ENCODE results near the gene NGEF.
"Not testable (repeated sequence)": the region's sequence is repeated elsewhere in the genome, so short reads cannot be mapped to it uniquely, and the experiment has no call there.

Gene NGEF

DNA sequence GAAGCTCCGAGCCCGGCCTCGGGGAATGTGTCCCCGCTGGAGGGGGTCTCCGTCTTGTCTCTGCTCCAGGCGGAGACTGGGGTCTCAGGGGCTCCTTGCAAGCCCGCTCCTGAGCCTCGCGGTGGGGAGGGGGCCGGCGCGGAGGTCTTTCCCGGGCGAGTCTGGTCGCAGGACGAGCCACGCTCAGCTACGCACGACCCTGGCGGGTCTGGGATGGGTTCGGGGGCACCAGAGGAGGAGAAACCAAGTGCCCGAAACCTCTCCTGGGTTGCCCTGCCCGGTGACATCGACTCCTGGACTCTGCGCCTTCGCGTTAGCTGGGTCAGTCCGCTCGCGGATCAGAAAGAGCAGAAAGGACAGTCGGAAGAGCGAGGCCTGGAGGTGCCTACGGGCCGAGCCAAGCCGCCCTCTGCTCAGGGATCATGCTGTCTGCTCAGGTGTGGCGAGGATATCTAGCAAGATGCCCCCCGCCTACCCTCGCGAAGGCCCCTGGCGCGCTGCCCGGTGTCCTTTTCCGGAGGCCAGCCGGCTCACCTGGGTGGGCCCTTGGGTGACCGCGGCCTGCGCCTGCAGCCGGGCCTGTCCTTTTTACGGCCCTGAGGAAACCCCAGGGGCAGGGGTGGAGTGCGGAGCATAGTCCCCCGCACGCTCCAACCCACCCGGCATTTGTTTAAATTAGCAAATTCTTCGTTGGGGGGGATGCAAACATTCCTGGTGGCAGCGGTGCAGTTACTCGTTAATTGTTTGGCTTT is 84.3 kb downstream of the NGEF start:
- DNase-seq (ENCODE audit: low read depth in 2 of 2), result no peak

DNA sequence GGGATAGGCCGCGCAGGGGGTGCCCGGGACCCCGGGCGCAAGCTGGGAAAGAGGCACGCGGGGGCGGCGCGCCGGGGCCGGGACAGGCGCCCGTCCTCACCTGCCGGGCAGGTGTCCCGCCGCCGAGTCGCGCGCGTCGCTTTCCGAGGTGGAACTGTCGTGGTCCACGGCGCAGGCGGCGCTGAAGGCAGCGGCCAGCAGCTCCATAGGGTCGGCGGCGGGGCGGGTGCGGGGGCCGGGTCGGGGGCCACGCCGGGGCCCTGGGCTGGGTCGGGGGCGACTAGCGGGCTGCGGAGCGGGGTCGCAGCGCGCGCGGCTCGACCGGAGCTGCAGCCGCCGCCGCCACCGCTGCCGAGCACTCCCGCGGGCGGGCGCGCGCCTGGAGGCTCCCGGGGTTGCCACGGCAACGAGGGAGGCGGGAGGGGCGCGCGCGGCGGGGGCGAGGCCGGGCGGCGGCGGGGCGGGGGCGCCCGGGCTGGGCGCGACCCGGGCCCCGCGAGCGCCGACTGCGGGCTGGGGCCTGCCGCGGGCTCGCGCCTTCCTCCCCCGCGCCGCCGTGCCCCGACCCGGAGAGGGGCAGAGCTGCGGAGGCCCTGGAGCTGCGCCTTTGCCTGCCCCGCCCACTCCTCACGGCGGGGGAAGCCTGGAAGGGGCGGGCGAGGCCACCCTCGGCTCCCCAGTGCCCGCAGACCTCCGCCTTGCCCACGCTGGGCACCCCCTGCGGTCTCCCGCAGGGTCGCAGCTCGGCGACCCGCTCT is 85.1 kb downstream of the NGEF start:
- no peak for DNase-seq (ENCODE audit: low read depth in 2 of 2)

DNA sequence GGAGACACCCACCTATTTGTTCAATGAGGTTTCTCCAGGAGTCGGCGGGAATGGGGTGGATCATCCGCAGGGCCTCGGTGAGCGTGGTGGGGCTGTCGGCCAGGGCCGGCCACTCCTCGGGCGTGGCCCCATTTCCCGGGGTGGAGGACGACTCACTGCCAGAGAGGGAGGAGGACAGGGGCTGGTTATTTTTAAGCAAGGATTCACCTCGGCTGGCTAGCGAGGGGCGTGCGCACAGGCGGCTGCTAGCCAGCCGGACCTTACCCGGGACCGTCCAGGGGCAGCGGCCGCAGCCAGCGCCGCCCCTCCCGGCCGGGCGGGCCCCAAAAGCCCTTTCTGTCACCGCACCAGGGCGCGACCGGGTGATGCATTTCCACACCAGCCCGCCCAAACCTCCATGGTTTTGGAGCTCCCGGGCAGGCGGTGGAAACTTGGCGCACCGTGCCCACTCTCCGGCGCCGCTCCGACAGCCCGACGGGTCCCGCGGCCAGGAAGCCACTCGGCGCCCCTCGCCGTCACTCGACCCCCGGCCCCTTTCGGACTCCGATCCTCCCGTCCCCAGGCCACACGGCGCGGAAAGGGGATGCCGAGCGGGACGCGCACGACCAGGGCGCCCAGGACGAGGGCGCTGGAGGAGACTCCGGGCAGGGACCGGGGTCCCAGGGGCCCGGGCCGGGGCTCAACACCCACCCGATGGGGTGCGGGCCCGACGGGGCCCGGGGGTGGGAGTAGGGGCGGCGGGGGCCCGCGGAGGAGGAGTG is 85.8 kb downstream of the NGEF start:
- DNase-seq (ENCODE audit: low read depth in 2 of 2), result no peak

DNA sequence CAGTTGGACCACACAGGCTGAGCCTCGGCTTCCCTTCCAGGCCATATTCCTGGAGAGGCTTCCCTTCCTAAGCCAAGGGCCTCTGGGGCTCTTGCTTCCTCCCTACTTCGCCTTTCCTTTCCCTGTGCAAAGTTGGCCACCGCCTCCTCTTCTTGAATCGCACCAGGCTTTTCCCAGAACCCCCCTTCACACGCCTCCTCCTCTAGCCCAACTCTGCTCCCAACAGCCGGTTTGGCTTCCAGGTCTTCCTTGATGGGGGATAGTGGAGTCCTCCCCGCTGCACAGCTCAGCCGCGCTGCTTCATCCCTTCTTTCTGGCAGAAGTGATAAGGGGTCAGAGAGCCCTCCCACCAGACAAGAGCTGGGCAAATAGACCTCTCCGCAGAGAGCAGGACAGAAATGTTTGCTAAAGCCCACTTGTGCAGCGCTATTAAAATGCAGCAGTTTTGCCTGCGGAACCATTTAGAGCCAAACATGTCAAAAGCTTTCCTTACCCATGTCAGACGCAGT is 86.6 kb downstream of the NGEF start:
- no peak for DNase-seq (ENCODE audit: low read depth in 2 of 2)

DNA sequence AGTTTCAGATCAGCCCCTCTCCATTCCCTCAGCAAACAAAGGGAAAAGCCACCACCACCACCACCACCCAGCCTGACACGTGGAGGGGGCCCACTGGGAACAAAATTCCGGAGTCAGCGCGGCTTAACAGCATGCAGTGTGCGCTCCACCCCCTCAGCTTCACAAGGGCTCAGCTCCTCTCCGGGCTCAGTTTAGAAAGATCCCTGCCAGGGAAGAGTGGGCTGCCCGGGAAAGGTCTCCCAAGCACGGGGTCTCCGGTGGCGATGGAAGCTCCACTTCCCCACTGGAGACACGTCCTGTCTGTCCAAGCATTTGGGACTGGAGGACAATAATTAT is 87.3 kb downstream of the NGEF start:
- no peak for DNase-seq (ENCODE audit: low read depth in 2 of 2)

DNA sequence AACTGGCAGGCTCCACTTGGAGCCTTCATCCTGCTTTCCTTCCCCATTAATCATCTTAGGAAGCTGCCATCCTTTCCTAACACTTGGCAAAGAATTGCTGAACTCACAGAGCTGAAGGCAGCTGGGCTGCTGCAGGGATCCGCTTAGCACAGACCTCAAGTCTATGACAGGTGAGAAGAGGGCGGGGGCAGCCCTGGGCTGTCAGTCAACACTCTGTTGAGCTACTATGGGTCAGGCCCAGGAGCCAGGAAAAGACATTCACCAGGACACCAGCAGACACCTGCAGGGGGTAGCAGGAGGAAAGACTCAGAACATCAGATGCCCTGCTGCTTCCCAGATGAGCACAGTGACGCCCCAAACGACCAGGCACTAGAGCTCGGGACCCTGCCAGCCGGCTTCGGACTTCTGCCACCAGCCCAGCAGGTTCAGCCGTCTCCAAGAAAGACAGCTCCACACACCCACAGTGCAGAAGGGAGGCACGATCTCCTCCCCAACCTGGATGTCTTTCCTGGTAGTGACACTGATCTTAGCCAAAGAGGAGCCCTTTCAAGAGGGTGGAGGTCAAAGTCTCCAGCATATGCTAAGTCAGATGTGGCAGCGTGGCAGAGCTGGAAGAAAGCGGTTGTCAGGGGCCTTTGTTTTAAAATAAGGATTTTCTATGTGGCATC is 87.8 kb downstream of the NGEF start:
- no peak for DNase-seq (ENCODE audit: low read depth in 2 of 2)

DNA sequence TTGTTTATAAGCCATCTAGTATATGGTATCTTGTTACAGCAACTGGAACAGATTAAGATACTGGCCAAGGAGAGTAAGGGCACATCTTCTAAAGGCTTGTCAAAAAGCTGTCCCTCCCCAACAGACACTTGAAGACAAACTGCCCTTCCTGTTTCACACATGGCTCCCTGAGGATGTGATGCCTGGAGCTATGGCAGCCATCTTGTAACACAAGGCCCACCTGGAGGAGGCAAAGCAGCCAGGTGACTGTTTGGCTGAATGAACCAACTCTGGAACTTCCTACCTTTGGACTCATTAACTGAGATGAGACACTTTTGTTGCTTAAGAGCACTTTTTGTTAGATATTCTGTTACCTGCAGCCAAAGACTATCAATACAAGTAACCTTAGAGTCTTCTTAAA is 88.6 kb downstream of the NGEF start:
- DNase-seq (ENCODE audit: low read depth in 2 of 2), result no peak

DNA sequence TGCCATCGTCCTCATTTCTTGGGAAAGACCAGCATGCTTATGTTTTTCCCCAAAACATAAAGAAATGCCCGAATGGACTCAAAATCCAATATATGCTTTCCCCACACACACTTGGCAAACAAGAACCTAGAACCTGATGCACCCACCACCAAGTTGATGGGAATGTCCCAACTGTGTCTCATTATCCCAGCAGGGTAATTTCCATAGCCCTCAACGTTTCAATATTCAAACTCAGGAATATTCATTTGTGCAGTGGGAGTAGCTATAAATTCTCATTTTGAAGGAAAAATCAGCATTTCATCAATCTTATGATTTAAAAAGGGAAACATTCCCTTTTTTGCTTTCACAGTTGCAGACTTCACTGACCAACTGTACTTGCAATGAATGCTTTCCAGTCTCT is 92.3 kb downstream of the NGEF start:
- DNase-seq (ENCODE audit: low read depth in 2 of 2), result no peak

DNA sequence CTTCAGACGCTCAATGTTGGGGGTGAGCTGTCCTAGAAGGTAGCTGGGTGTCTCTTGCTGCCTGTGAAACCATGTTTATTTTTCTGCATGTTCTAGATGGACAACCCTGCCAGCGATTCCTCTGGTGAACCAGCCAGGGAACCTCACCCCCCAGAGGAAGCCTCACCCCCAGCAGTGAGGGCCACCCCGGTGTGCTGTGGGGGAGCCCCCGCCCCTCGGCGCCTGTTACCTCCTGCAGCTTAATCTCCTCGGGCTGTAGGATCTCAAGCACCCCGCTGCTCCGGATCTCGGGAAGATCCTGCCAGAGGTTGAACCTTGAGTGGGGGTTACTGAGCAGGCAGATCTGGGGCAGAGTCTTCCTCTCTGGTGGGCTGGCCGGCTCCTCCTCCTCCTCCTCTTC is 93.0 kb downstream of the NGEF start:
- no peak for DNase-seq (ENCODE audit: low read depth in 2 of 2)

DNA sequence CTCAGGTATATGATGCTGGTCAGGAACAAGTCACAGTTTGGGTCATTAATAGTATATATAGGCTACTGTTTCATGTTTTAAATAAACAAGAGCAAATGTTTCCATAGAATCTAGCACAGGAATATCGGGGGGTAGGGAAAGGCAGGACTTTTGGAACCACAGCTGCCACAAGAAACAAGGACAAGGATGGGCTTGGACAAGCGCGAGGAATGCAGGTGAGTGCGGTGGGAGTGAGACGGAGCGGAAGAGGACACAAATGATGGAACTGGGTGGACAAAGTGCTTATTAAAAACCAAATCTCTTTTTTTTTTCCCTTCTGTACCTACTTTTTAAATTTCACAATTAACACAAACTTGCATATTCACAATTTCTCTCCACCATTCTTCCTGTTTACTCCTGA is 93.9 kb downstream of the NGEF start:
- DNase-seq (ENCODE audit: low read depth in 2 of 2), result no peak

DNA sequence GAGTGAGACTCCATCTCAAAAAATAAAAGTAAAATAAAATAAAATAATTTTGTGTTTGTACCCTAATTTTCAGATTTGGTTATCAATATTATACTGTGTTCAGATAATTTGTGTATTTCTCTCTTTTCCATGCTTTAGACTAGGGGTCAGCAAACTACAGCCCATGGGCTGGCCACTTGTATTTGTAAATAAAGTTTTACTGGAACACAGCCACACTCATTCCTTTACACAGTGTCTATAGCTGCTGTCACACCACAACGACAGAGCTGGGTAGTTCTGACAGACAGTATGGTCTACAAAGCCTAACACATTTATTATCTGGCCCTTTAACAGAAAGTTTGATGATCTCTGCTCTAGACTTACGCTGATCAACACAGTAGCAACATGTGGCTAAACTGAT is 99.2 kb downstream of the NGEF start:
- no peak for DNase-seq (ENCODE audit: low read depth in 2 of 2)

DNA sequence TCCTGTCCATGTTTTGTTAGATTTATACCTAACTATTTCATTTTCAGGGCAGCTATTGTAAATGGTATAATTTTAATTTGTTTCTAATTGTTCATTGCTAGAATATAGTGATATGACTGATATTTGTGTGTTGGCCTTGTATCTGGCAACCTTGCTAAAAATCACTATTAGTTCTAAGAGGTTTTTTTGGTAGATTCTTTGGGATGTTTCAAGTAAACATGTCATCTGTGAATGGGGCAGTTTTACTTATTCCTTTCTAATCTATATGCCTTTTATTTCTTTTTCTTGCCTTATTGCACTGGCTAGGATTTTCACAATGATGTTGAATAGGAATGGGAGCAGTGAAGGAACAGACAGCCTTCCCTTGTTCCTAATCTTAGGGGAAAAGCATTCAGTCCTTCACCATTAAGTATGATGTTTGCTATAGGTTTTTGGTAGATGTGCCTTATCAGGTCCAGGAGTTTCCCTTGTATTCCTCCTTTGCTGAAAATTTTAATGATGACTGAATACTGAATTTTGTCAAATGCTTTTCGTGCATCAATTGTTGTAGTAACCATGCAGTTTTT is 101.3 kb downstream of the NGEF start:
- DNase-seq (ENCODE audit: low read depth in 2 of 2), result no peak

DNA sequence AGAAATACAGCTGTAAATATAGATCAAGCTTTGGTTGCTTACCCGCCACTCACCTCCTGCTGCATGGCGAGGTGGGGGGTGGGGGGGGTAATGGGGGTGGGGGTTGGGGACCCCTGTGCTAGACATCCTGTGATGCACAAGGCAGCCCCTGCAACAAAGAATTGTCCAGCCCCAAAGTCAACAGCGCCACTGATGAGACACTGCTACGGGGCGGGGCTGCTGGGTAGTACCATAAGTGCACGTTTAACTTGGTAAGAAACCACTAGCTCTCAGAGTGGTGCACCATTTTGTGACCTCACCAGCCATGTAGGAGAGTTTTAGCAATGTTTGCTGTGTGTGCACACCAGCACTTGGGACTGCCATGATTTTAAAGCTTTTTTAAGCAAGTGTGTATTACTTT is 102.7 kb downstream of the NGEF start:
- DNase-seq (ENCODE audit: low read depth in 2 of 2), result no peak

DNA sequence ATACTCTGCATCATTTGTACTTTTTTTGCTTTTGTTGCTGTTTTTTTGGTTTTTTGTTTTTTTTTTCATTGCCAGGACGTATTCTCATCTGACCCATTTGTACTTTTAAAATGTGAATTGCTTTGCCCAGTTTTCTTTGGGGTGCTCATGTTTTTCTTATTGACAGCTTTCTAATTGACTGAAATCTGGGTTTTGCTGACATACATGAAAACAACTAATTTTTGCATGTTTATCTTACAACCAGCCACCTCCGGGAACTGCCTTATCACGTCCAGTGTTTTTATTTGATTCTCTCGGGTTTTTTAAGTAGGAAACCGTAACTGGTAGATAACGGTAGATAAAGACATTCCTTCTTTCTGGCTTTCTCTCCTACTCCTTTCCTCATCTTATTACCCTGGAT is 104.4 kb downstream of the NGEF start:
- DNase-seq (ENCODE audit: low read depth in 2 of 2), result no peak

DNA sequence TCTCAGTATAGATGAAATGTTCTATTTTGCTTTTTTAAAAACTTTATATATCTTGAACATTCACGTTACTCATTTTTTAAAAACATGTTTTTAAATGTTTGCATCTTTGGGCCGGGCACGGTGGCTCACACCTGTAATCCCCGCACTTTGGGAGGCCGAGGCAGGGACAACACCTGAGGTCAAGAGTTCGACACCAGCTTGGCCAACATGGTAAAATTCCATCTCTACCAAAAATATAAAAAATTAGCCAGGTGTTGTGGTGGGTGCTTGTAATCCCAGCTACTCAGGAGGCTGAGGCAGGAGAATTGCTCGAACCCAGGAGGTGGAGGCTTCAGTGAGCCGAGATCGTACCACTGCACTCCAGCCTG is 105.4 kb downstream of the NGEF start:
- DNase-seq (ENCODE audit: low read depth in 2 of 2), result not testable (repeated sequence)

DNA sequence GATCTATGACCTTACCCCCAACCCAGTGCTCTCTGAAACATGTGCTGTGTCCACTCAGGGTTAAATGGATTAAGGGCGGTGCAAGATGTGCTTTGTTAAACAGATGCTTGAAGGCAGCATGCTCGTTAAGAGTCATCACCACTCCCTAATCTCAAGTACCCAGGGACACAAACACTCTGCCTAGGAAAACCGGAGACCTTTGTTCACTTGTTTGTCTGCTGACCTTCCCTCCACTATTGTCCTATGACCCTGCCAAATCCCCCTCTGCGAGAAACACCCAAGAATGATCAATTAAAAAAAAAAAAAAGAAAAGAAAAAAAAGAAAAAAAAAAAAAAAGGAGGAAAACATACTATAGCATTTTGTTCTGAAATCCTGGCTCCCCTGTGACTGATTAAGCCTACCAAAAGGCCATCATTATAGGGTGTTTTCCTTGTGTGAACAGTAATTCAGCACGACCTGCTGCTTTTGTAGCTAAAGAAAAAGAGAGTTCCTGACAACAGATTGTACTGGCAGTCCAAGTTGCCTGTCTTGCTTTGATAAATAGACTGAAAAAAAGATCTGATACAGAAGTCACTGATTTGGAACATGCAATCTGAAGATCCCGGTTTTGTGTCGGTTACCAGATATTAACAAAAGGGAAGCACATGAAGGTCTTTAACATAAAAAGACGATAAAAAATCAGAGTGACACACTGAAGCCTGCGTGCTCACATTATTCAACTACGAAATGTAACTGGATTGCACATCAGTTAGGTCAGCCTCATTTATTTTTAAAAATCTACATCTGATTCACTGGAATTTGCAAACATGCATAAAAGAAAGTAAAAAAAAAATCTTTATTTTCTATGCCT is 106.0 kb downstream of the NGEF start:
- not testable (repeated sequence) for DNase-seq (ENCODE audit: low read depth in 2 of 2)

DNA sequence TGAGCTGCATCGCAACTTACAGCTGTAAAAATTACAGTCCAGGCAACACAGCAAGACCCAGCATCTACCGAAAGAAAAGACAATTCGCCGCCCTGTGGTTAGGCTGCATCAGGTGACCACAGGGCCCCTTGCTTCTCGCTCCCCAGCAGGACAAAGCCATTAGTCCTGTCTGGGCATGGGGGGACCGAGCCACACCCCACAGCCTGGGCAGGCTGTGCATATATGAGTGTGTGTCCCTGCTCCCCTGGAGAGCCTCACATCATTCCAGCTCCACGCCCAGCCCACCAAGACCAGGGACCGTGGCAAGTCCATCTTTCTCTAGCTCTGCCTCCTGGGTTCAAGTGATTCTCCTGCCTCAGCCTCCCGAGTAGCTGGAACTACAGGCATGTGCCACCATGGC is 109.1 kb downstream of the NGEF start:
- DNase-seq (ENCODE audit: low read depth in 2 of 2), result no peak

DNA sequence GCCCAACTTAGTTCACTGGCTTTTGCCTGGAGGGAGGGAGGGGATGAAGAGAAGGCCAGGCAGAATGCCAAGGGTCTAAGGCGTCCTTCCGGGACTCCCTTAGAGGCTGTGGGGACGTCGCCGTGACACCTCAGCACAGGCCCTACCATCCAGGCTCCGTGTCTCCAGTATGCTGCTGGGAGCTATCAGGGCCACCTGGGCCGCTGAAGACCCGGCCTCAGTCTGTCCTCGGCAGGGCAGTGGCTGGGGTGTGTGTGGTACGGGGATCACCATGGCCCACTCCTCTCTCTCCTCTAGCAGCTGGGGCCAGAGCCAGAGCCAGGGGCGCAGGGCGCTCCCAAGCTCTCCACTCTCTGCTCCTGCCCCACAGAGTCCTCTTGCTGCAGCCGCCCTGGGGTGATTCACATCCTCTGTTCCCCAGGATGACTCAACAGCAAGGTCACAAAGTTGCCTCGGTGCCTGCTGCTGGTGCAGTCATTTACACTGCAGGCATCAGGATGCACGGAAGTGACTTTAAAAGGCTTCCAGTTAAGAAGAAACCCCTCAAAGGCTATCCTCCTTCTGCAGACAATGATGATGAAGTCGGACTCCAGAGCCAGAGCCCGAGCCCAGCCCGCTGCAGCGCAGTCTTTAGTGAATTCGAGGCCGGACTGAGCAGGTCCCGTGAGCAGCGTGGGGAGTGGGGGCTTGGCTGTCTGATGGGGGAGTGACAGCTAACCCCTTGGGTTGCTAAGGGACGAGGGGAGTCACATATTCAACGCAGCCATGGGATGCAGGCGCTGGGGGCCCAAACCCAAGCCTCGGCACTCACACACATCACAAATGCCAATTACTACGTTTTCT is 111.1 kb downstream of the NGEF start:
- peak; percentile 20 to 34 for DNase-seq (ENCODE audit: low read depth in 2 of 2)

DNA sequence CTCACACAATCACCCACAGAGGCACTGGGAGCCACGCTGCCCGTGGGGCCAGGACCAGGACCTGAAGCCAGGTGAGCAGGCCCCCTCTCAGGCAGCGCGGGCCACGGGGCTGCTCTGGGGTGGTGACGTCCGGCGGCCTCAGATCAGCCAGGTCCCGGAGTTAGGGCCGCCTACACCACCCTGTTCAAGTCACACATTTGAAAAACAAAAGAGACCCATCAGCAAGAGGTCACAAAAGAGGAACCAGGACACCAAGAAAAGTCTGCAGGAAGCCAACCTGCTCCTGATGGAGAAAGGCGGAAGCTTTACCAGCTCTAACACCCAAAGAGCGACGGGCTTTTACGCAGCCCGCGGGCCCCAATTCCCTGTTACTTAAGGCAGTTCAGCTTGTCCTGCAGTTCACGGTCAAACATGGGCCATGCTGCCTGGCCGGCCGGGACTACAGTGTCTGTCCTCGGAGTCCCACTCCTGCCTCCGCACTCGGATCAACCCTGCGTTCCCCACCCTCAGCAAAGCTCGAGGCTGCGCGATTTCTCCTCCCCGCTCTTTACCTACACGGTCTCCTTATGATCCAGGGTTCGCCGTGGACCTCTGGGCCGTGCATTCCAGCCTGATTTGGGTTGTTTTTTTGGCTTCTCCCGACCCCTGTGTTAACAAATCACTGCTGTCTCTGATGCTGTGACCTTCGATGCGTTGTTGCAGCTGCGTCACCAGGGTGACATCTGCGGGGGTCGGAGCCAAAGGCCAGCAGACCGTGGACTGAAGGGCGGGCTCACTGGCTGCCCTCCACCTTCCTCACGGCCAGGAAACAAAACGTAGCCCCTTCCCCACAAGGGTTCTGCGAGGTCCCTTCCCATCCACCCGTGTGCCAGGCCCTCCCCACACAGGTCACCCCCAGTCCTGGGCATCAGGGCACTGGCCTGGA is 112.0 kb downstream of the NGEF start:
- no peak for DNase-seq (ENCODE audit: low read depth in 2 of 2)

Measured in activated CD4-positive, alpha-beta T cell treated with anti-CD3 and anti-CD28 coated beads for 24 hours (primary cell).